Placental epithelial cell (primary cell): ENCODE measurements around the gene ABAT. TPM values are rescaled to one million over a fixed set of nuclear protein-coding genes. Genes with fewer than 3 reads are reported as not detected.

ENCODE experiments used
- small RNA-seq: library from RNA; depleted of rRNA; stranded (forward); fragments of <200 nt; gene quantifications from one replicate; pipeline ENCODE3, GENCODE V24; 2012
- total RNA-seq: library from RNA; depleted of rRNA; stranded (reverse); fragments of >200 nt; gene quantifications from 2 replicates; pipeline ENCODE4 v1.2.3, GENCODE V29; 2012

ABAT gene
- total RNA-seq: 16.9 and 27.7 TPM in 2 replicates

GRCh38 chr16:8674413-8675022 is at the start of gene ABAT:
ABAT (plus strand) TSS chr16:8674617; CDS start chr16:8735740, 61,123 bp downstream.

GRCh38 chr16:8797364-8798173 is 123.2 kb downstream of the ABAT start, which contains the start of the genes PMM2 and TMEM186:
PMM2 (plus strand) TSS chr16:8797839; CDS start chr16:8797883, 44 bp downstream.
TMEM186 (minus strand) TSS chr16:8797639; CDS start chr16:8797614, 25 bp downstream.

Small RNAs within 50 kb of the gene (small RNA-seq; reads per million reads assigned to genes)
- not detected for gene AC007224.1
- gene RN7SL743P: not detected
- gene RNU7-63P: not detected

Other genes with a start within 250 kb of the ABAT start
- gene TMEM114, start 84.1 kb upstream of the ABAT start, total RNA-seq: not detected in 2 replicates
- gene METTL22, start 52.9 kb upstream of the ABAT start, total RNA-seq: 24.7 and 27.1 TPM in 2 replicates
- gene TMEM186, start 123.0 kb downstream of the ABAT start, total RNA-seq: 2.0 and 3.9 TPM in 2 replicates
- 40.4 and 45.3 TPM in 2 replicates for gene PMM2, start 123.2 kb downstream of the ABAT start, total RNA-seq
- gene CARHSP1, start 194.4 kb downstream of the ABAT start, total RNA-seq: 74.4 and 123 TPM in 2 replicates
- gene LITAFD, start 207.7 kb downstream of the ABAT start, total RNA-seq: not detected in 2 replicates